Retinal pigment epithelial cell (primary cell): ENCODE data around the gene SACS.

Source experiments
- DNase-seq: peaks from one replicate; pipeline ENCODE4 v3.0.0-alpha.2; 2010; ENCODE audit warnings: low read depth
- H3K4me3 ChIP-seq: 2 replicates; pipeline ENCODE4 v1.5.1; 2011; ENCODE audit warnings: mild to moderate bottlenecking, low read length, control low read depth, moderate library complexity
- CTCF ChIP-seq: conservative IDR thresholded peaks from 2 replicates; pipeline ENCODE4 v1.5.1; 2011; ENCODE audit warnings: low read depth, low read length, control low read depth, inconsistent platforms

The SACS gene

DNA sequence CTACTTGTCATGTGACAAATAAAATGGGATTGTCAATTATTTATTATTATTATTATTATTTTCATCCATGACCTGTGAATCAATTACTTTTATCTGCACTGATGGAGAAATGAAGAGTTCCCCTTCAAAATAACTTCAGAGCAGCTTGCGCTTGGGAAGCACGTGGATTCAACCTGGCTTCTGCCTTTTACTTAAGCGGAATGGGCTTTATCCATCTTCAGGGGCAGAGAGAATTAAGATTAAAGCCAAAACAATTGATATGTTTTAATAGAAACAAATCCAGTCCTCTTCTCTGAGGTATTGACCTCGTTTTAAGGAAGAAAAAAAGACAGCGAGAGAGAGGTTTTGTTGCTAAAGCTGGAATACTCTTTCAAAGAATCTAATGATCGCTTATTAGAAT lies 876 bp downstream of the SACS start:
- no peak for DNase-seq
- no peak for TF ChIP-seq CTCF
- peak overlapping the region; percentile 72 for H3K4me3 ChIP-seq

DNA sequence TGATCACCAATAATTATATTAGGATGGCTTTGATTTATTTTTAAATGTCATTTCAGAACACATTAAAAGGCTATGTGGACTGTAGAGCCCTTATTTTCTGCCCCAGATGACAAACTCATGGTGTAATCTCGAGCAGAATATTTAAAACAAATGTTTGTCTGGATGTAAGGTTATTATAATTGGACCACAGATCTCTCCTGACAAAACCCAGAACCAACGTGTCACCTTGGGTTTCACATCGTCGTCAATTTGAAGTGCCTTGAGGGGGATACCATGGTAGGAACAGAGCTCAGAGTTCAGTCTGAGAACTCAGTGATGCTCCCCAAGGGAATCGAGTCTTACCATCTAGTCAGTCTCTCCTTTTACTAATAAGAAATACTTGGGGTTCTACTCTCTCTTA lies 2.8 kb downstream of the SACS start:
- no peak for TF ChIP-seq CTCF
- DNase-seq: no peak
- H3K4me3 ChIP-seq: no peak overlapping the region

DNA sequence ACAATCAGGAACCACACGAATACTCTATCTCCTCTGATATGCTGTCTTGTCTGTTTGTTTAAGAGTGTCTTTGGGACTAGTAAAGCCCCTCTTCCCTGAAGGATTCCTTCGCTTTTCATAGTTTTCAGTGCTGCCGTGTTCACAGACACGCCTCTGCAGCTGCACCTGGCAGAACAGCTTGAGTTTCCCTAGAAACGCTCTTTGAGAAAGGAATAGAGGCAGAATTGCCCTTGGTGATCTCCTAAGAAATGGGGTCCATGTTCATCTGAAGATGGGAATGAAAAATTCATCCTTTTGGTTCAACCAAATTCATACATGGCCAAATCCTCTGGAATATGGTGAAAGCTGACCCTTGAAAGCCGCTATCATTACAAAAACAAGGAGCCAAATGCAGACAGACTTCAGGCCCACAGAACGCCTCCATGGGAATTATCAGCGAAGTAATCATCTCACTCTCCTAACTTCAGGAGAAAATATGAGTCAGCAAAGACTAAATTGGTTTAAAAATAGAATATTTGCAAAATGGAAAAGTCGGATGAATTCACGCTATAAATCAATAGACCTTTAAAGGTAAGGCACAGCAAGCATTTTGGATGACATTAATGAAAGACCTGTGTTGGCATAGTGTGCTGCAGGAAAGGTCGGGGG lies 5.5 kb downstream of the SACS start:
- DNase-seq: no peak
- no peak overlapping the region for H3K4me3 ChIP-seq
- no peak for TF ChIP-seq CTCF

- no peak overlapping the region for H3K4me3 ChIP-seq
- DNase-seq: no peak
- TF ChIP-seq CTCF: no peak
Observed at GRCh38 chr13:23427342-23427843, 6.1 kb downstream of the SACS start.

DNA sequence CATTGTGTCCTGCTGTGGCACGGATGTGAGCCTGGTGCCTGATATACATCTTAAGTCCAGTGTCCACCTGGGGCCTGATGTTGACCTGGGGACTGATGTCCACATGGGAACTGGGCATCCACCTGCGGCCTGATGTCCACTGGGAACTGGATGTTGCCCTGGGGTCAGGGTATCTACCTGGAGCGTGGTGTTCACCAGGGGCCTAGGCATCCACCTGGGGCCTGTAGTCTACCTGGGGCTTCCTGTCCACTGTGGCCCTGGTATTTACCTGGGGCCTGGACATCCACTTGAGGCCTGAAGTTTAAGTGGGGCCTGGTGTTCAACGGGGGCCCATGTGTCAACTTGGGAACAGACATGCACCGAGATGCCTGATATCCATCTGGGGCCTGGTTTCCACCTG lies 11.9 kb downstream of the SACS start:
- H3K4me3 ChIP-seq: no peak overlapping the region
- TF ChIP-seq CTCF: no peak
- no peak for DNase-seq

GRCh38 chr13:23418776-23419683 lies 14.5 kb downstream of the SACS start:
- TF ChIP-seq CTCF: no peak
- no peak overlapping the region for H3K4me3 ChIP-seq
- no peak for DNase-seq
